ENCODE data around the gene POU5F1. TPM values are rescaled to one million over a fixed set of nuclear protein-coding genes. Genes with fewer than 3 reads are reported as not detected.

The POU5F1 gene
- total RNA-seq, 1 experiment from 2014 or later = 32.7 TPM

Other genes starting within 250 kb of the POU5F1 start
- 184 and 246 TPM in 2 replicates for gene SFTA2, start 238.5 kb downstream of the POU5F1 start, total RNA-seq (2022)
- gene MUCL3, start 229.7 kb downstream of the POU5F1 start, total RNA-seq (2022) = 0.07 and 0.15 TPM in 2 replicates
- not detected in 2 replicates for gene MUC21, start 187.0 kb downstream of the POU5F1 start, total RNA-seq (2022)
- not detected in 2 replicates for gene MUC22, start 160.2 kb downstream of the POU5F1 start, total RNA-seq (2022)
- not detected in 2 replicates for gene C6orf15, start 58.1 kb downstream of the POU5F1 start, total RNA-seq (2022)
- 9.4 and 11.0 TPM in 2 replicates for gene PSORS1C1, start 55.9 kb downstream of the POU5F1 start, total RNA-seq (2022)
- 0.35 and 0.42 TPM in 2 replicates for gene CDSN, start 50.2 kb downstream of the POU5F1 start, total RNA-seq (2022)
- not detected in 2 replicates for gene PSORS1C2, start 31.6 kb downstream of the POU5F1 start, total RNA-seq (2022)
- 95.2 and 105 TPM in 2 replicates for gene CCHCR1, start 12.9 kb downstream of the POU5F1 start, total RNA-seq (2022)
- gene TCF19, start 12.1 kb downstream of the POU5F1 start, total RNA-seq (2022) = 43.2 and 49.5 TPM in 2 replicates
- 652 and 1,216 TPM in 2 replicates for gene HLA-C, start 101.4 kb upstream of the POU5F1 start, total RNA-seq (2022)
- gene HLA-B, start 186.5 kb upstream of the POU5F1 start, total RNA-seq (2022) = 1,078 and 2,594 TPM in 2 replicates
- 70.2 and 77.1 TPM in 2 replicates for gene MICA, start 232.9 kb upstream of the POU5F1 start, total RNA-seq (2022)

All from Calu3 (cell line).